AG09319 (cell line): ENCODE measurements around the gene KRT81.

Experiments
- DNase-seq: peaks from one replicate; pipeline ENCODE4 v3.0.0-alpha.2; 2010; ENCODE audit warnings: low read depth; ENCODE audit errors: extremely low read depth
- TF ChIP-seq, protein P1 (sequence below): IDR thresholded peaks from 2 replicates; pipeline ENCODE4 v1.5.1; 2011; ENCODE audit warnings: low read depth, mild to moderate bottlenecking, inconsistent platforms, low read length, moderate library complexity

Gene KRT81

DNA sequence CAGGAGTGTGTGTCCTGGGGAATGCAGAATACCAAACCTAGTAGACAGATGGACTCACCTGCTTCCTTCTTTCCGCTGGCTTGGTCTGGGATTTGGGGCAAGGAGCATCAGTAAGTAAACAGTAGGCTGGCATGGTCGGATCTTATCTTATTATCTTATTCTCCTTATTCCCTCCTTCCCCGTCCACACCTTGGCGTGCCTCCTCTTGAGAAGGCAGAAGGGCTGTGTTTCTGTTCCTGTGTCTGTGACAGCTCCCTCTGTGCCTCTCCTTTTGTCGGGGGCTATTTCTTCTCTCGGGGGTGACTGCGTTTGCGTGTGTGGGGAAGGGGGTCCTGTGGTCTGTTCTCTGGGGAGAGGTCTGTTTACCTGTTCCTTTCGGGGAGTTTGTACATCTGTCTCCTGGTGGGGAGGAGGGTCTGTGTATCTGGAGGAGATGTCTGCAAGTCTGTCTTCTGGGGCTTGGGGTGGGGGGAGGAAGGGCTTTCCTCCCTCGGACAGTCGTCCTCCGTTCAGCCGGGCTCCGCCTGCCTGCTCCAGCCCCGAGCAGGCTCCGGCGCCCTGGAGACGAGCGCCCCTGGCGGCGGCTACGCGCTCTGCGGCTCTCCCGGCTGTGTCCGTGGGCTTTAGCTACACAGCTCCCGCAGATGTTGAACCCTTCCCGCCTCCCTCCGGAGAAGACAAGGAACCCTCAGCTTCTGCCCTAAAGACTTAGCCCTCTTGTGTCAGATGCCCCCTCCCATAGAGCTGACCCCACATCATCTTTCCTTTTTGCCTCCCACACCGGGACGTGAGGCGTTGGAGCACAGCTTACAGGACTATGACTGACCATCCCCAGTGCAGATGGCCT, 12.5 kb downstream of the KRT81 start:
- peak; percentile 46 for DNase-seq
- TF ChIP-seq, protein P1, sequence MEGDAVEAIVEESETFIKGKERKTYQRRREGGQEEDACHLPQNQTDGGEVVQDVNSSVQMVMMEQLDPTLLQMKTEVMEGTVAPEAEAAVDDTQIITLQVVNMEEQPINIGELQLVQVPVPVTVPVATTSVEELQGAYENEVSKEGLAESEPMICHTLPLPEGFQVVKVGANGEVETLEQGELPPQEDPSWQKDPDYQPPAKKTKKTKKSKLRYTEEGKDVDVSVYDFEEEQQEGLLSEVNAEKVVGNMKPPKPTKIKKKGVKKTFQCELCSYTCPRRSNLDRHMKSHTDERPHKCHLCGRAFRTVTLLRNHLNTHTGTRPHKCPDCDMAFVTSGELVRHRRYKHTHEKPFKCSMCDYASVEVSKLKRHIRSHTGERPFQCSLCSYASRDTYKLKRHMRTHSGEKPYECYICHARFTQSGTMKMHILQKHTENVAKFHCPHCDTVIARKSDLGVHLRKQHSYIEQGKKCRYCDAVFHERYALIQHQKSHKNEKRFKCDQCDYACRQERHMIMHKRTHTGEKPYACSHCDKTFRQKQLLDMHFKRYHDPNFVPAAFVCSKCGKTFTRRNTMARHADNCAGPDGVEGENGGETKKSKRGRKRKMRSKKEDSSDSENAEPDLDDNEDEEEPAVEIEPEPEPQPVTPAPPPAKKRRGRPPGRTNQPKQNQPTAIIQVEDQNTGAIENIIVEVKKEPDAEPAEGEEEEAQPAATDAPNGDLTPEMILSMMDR = peak; percentile 97

DNA sequence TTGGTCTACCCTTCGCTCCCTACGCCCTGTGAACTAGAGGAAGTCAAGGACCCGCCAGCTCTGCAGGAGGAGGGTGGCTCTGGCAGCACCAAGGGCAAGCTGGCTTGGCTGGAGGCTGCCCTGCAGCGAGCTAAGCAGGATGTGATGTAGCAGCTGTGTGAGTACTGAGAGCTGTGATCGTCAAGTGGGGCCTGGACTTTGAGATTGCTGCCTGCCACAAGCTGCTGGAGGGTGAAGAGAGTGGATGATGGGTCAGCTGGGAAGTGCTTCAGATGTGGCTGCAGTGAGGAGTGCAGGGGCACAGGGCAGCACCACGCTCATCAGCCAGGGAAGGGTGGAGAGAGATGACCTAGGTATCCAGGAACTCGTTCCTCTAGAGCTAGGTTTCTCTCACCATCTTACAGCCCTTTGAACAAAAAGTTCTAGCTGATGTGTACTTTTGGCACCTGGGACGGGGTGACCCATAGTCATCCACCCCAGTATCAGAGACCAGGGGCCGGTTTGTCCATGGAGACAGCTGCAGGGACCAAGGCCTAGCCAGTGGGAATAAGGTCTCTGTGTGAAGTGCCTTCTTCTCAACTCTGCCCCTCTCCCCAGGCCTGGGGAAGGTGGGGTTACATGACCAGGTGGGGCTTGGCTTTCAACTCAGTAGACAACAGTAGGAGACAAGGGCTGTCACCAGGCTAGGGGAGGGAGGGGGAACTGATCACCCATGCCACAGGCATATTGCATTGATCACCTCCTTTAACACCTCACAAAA, 13.7 kb downstream of the KRT81 start:
- no peak for DNase-seq
- TF ChIP-seq, protein P1 = no peak

DNA sequence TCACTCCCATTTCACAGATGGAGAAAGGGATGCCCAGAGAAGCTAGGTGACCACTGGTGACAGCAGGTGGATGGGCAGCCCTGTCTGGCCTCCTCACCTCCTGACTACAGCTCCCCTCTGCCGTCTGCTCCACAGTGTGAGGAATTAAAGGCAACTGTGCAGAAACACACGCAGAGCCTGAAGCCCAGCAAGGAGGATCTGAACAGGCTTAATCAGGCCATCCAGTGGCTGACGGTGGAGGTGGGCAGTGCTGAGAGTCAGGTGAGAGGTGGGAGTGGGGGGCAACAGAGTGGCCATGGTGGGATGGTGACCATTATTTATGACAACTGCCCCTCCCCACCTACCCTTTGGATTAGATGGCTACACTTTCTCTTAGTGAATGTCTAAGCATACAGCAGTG, 15.6 kb downstream of the KRT81 start:
- TF ChIP-seq, protein P1 = no peak
- DNase-seq = no peak

DNA sequence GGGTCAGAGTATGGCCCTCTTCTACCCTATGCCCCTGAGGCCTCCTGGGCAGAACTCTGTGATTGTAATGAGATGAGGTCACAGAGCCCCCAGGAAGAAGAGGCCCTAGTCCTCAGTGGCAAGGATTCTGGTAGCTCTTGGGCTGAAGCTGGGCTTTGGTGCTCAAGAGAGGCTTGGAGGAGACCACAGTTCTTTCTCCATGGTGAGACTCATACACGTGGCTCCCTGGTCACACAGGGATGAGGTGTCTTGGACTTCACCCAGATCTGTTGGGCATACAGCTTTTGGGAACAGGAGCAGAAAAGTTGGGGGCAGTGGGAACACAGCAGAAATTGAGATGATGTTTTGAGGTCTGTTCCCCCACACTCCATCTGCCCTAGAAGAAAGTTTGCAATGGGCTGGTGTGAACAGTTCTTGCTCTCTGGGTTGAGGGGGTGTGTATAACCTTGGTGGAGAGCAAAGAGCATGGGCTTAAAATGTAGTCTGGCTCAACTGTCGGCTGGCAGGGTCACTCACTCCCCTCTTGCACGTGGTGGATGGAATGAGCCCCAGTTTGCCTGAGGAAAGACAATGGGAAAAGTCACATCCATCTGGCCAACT, 16.7 kb downstream of the KRT81 start, which contains the start of gene KRT86:
TSS of gene KRT86 (plus strand) at position 125 of the 600 bp plus-strand sequence. CDS start 27,272 bp downstream, outside the sequence.
- TF ChIP-seq, protein P1 = no peak
- DNase-seq = no peak

DNA sequence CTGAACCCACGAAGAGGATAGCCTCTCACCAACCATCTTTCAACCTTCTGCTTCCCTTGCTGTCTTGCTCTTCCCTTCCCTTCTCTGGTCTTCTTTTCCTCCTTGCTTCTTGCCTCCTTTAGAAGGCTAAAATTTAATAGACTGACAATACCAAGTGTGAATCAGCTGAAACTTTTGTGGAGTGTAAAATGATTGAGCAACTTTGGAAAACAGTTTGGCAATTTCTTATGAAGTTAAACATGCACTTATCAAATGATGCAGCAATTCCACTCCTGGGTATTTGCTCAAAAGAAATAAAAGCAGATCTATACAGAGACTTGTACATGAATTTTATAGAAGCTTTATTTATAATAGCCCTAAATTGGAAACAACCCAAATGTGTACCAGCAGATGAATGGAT, 20.2 kb downstream of the KRT81 start:
- DNase-seq = no peak
- TF ChIP-seq, protein P1 = no peak

DNA sequence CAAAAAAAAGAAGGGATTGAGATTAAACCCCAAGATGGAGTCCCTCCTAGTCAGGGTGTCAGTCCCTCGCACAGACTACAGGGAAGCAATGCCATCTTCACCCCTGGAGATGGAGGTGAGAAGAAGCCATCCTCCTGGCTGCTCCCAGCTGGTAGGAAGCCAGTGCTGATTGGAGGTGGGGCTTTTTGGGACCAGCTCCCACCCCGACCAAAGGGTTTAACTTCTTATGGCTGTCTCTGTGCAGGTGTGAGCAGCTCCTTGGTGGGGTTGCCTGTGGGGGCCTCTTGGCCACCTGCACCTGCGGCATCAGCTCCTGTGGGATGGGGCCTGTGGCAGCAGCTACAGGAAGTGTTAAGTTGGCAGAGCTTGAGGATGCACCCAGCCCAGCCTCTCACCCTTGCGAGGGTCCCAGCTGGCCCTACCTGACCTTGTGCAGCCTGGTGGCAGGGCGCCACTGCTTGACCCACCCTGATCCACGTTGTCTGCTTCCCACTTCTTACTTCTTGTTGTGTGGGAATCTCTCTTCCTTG, 20.7 kb downstream of the KRT81 start:
- TF ChIP-seq, protein P1 = no peak
- DNase-seq = no peak
